SHP77 treated with DMSO at 0.1 percent for 48 hours (cell line): Measurements from ENCODE around the gene KDM6B.
"Not testable (repeated sequence)": the region's sequence is repeated elsewhere in the genome, so short reads cannot be mapped to it uniquely, and the experiment has no call there.

Experiments used
- DNase-seq: peaks from one replicate; lab custom pipeline; 2025; lab: John Stamatoyannopoulos, UW

KDM6B gene

DNA sequence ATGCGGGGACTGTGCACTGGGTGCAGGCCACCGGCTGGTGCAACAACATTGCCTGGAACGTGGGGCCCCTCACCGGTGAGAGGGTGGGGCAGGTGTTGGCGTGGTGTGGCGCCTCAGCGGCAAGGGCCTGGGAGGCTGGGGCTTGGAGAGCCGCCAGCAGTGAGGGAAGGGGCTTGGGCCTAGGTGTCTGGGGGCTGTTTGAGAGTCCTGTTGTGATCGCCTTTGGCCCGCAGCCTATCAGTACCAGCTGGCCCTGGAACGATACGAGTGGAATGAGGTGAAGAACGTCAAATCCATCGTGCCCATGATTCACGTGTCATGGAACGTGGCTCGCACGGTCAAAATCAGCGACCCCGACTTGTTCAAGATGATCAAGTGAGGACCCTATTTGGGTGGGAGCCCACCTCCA, 18.2 kb downstream of the KDM6B start:
- DNase-seq: no peak

DNA sequence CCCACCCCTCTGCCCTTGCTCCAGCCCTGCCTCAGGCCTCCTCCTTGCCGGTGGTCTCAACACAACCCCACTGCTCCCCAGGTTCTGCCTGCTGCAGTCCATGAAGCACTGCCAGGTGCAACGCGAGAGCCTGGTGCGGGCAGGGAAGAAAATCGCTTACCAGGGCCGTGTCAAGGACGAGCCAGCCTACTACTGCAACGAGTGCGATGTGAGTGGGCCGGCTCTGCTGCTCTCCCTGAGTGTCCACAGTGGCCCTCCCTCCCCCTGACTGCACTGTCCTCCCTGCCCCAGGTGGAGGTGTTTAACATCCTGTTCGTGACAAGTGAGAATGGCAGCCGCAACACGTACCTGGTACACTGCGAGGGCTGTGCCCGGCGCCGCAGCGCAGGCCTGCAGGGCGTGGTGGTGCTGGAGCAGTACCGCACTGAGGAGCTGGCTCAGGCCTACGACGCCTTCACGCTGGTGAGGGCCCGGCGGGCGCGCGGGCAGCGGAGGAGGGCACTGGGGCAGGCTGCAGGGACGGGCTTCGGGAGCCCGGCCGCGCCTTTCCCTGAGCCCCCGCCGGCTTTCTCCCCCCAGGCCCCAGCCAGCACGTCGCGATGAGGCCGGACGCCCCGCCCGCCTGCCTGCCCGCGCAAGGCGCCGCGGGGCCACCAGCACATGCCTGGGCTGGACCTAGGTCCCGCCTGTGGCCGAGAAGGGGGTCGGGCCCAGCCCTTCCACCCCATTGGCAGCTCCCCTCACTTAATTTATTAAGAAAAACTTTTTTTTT, 19.1 kb downstream of the KDM6B start:
- DNase-seq: no peak

DNA sequence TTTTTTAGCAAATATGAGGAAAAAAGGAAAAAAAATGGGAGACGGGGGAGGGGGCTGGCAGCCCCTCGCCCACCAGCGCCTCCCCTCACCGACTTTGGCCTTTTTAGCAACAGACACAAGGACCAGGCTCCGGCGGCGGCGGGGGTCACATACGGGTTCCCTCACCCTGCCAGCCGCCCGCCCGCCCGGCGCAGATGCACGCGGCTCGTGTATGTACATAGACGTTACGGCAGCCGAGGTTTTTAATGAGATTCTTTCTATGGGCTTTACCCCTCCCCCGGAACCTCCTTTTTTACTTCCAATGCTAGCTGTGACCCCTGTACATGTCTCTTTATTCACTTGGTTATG, 19.6 kb downstream of the KDM6B start:
- no peak for DNase-seq

DNA sequence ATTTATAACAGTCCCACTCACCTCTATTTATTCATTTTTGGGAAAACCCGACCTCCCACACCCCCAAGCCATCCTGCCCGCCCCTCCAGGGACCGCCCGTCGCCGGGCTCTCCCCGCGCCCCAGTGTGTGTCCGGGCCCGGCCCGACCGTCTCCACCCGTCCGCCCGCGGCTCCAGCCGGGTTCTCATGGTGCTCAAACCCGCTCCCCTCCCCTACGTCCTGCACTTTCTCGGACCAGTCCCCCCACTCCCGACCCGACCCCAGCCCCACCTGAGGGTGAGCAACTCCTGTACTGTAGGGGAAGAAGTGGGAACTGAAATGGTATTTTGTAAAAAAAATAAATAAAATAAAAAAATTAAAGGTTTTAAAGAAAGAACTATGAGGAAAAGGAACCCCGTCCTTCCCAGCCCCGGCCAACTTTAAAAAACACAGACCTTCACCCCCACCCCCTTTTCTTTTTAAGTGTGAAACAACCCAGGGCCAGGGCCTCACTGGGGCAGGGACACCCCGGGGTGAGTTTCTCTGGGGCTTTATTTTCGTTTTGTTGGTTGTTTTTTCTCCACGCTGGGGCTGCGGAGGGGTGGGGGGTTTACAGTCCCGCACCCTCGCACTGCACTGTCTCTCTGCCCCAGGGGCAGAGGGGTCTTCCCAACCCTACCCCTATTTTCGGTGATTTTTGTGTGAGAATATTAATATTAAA, 20.2 kb downstream of the KDM6B start:
- DNase-seq: no peak

DNA sequence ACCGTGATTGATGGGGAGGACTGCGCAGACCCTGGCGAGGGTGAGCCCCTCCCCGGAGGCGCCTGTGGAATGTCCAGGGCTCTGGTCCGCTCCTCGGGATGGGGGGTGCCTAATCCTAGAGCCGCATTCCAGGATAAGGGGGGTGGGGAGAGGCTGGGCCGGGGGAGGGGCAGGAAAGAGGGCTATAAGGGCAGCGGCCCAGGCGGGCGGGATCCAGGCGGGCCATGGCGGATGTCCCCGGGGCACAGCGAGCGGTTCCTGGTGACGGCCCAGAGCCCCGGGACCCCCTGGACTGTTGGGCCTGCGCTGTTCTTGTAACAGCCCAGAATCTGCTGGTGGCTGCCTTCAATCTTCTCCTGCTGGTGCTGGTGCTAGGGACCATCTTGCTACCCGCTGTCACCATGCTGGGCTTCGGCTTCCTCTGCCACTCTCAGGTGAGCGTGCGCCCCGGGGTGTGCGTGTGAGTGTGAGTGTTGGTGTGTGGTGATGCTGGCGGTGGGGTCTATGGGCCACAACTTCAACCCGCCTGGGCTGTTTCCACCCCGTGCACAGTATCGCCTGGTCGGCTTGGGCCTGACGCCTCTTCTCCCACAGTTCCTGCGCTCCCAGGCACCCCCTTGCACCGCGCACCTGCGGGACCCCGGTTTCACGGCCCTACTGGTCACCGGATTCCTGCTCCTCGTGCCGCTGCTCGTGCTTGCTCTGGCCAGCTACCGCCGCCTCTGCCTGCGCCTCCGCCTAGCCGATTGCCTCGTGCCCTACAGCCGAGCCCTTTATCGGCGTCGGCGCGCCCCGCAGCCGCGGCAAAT, 21.0 kb downstream of the KDM6B start, which contains the start of gene TMEM88:
TMEM88 (plus strand) TSS at position 216 of the 809 bp plus-strand sequence; CDS start at position 225, 9 bp downstream.
- DNase-seq: no peak

DNA sequence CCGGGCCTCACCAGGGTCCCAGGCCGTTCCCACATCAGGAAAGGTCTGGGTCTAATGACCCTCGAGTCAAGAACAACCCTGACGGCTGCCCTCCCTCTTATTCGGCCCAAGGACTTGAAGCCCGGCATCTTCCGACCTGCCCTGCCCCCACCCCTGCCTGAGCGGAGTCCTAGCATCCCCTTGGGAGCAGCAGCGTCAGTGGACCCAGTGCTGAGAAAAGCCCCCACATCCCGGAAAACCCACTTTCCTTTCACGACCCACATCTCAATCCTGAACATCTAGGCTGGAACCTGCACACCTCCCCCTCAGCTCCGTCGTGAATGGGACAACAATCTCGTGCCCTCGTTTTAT, 21.6 kb downstream of the KDM6B start:
- DNase-seq: no peak

DNA sequence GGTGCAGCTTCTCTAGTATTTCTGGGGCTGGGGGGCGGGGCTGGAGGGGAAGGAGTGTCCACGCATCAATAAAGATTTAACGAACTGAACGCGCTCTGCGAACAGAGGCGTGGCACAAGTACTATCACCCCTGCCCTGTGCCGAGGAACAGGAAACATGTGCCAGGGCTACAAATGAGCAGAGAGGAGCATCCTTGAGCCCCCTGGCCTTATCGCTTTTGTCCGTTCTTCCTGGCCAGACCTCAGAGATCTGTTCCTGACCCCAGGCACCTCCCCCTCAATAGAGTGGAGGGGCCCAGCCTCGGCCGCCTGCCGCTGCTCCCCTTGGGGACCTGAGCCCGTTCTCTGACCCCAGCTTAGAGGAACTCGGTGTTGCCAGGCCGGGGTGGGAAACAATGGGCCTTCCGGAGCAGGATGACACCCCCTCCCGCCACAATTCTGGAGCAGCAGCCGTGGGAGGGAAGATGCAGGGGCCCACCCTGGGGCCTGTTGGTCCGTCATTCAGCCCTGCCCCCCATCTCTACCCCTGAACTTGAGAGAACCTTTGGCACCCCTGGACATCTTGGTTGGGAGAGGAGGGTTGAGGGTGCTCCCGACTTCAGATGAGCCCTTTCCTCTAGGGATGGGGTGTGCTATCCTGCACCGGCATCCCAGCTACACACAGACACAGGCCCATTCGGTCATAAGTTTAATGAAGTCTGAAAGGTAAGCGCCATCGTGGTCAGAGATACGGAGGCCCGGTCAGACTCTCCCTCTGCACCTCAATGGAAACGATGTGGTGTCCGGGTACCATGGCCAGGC, 22.2 kb downstream of the KDM6B start:
- no peak for DNase-seq

DNA sequence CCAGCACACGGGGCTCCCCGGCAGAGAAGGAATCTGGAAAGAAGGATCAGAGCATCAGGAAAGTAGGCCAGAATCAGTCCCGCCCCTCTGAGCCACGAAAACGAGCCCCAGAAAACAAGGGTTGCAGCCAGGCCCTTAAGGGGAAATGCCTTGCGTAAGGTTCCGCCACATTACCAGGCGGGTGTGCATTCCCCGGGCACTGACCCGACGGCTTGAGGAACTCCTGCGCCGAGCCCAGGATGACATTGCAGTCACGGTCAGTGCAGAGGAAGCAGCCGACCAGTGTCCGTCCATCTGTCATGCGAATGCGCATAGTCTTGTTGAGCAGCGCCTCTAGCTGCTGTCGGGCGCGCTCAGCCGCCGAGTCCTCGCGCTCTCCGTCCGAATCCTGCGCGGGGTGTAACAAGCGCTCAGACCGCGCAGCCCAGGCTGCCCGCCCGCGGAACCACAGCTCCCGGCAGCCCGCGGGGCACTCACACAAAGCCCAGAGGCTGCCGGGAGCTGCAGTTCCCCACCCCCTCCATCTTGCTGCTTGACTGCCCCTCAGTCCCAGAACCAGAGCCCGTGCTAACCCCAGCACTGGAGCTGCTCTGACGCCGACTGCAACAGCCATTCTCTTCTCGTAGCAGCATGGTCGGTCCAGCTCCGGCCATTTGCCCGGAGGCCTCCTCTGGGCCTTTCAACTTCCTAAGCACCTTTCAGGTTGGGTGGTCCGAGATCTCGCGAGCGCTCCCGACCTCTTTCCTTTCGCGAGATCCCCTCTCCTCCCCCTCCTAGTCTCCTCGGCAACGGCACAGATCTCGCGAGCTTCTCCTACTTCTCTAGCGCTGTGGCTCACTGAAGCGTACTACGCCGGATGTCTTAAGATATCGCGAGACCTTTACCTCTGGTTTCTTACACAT, 23.0 kb downstream of the KDM6B start, which contains the start of gene NAA38:
NAA38 (minus strand) TSS at position 749 of the 902 bp plus-strand sequence; CDS start at position 653, 96 bp downstream.
- peak; percentile 100 for DNase-seq

DNA sequence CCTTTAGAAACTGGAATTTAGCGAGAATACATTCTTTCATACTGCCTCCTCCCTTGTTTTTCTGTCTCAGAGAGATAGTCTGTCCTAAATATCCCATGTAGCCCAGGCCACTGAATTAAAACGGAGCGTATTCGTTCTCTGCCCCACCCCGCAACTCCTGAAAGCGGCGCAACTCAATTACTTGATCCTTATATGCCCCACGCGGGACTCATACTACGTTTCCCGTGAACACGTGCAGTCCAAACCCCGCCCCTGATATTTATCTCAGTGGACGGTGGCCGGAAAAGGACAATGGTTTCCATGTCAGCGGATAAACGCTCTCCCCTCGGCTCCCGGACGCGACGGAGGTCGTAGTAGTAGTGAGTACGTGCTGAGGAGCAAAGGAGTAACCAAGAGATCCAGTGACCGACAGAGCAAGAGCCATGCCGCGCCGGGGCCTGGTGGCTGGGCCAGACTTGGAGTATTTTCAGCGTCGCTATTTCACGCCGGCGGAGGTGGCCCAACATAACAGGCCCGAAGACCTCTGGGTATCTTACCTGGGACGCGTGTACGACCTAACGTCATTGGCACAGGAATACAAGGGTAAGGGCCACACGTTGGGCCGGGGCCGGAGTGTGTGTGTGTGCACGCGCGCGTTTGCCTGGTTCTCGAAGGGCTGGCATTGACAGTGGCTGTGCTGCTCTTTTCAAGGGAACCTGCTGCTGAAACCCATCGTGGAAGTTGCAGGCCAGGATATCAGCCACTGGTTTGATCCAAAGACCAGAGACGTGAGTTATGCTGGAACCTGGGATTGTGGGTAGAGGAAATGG, 23.9 kb downstream of the KDM6B start, which contains the start of gene CYB5D1:
CYB5D1 (plus strand) TSS at position 291 of the 809 bp plus-strand sequence; CDS start at position 423, 132 bp downstream.
- peak; percentile 99 for DNase-seq

DNA sequence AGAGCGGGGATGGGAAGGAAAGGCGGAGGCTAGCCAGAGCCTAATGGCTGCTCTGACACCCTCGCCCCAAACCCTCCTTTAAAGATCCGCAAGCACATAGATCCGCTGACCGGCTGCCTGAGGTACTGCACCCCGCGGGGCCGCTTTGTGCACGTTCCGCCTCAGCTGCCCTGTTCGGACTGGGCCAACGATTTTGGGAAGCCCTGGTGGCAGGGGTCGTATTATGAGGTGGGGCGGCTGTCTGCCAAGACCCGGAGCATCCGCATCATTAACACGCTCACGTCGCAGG, 24.4 kb downstream of the KDM6B start:
- DNase-seq: peak; percentile 53

DNA sequence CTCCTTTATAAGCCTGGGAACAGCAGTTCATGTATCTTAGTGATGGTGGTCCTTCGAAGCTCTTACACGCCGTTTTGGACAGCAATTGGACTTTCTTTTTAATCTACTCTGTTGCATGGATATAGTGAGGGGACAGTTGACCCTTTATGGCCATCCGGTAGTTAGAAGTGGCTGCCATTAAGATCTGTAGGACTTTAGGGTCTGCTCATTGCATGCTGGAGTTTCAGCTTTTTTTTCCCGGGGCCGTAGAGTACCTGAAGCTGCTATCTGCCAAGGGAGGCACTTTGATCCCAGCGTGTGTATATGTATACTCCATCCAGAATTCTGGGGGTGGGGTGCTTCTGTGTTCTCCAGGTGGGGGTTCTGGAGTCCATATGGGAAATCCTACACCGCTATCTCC, 25.0 kb downstream of the KDM6B start:
- DNase-seq: no peak

DNA sequence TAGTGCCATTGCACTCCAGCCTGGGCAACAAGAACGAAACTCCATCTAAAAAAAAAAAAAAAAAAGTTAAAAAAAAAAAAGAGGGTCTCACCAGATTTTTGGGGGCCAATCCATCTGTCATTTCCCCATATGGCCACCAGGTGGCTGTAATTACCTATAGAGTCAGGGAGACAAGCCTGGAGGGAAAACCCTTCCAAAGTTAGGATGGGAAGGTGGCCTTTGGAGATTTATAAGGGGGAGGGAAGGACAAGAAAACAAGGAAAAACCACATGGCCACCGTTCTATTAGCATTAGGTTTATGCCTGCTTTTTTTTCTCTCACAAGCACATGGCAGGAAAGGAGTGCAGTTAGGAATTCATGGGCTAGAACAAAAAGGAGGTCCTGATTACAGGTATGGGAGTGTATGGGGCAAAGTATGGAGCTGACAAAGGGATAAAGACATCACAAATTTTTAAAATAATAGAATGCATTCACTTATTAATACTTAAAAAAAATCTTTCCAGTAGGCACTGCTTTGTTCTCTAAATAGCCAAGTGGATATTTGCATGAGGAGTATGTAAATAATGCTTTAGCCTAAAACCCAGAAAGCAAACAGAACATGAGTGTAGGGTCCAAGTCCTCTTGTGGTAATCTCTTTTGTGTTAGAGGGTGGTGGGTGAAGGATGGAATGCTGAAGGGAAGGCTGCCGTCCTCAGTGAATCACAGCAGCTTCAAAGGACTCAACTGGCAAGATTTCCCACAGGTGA, 28.8 kb downstream of the KDM6B start:
- DNase-seq: peak; percentile 17

DNA sequence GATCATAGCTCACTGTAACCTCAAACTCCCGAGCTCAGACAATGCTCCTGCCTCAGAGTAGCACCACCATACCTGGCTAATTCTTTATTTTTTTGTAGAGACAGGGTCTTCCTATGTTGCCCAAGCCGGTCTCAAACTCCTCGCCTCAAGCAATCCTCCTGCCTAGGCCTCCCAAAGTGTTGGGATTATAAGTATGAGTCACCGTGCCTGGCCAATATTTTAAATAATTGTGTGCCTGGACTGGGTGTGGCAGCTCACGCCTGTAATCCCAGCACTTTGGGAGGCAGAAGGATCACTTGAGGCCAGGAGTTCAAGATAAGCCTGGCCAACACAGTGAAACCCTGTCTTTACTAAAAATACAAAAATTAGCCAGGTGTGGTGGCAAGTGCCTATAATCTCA, 30.4 kb downstream of the KDM6B start:
- DNase-seq: not testable (repeated sequence)

DNA sequence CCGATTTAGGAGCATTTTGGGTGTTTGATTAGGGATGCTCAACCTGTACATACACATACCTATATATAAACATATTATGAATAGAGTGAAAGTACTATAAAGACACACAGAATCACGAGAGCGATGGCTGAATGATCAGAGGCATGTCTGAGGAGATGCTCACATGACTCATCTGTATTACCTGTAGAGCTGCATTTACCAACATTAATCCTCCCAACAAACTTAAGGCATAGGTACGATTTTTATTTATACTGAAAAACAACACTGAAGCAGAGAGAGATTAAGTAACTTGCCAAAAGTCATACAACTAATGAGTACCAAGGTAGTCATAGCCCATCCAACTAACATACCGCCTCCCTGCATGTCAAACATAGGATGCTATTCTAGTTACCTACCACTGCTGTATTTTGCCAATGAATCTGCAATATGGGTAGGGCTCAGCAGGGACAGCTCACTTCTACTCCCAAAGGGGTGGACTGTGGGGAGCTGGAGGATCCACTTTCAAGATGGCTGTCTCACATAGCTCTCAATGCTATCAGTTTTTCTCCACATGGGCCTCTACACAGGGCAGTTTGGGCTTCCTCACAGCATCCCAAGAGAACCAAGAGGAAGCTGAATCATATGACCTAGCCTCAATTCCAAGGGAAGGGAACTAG, 31.1 kb downstream of the KDM6B start:
- no peak for DNase-seq

DNA sequence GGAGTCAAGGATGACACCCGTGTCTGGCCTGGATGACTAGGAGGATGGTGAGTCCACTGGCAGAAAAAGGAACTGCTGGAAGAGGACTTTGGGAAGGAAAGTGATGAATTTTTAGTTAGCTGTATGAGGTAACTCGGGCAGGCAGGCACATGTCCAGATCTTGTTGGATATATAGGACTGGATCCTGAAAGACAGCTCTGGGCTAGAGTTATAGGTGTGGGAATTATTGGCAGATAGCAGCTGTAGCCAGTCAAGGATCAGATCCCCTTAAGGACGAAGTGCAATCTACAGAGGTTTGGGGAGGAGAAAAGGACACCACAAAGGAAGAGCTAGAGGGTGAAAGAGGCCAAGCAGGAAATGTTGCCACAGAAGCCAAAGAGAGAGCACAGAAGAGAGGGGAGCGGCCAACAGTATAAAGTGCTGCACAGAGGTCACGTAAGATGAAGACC, 33.9 kb downstream of the KDM6B start:
- no peak for DNase-seq

DNA sequence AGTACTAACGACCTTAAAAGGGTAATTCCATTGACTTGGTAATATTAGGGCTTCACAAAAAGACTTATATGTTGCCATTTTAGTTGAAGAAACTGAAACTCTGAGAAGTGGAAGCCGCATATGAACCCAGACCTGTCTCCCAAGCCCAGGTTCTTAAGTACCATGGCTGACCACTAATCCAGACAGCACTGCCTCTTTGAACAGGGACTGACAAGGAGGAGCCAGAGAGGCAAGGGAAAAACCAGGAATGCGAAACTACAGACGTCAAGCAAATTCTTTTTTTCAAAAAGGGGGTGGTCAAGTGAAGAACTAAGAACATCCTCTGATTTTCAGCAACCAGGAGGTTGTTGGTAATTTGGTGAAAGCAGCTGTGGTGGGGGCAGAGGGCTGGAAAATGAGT, 39.0 kb downstream of the KDM6B start:
- no peak for DNase-seq

DNA sequence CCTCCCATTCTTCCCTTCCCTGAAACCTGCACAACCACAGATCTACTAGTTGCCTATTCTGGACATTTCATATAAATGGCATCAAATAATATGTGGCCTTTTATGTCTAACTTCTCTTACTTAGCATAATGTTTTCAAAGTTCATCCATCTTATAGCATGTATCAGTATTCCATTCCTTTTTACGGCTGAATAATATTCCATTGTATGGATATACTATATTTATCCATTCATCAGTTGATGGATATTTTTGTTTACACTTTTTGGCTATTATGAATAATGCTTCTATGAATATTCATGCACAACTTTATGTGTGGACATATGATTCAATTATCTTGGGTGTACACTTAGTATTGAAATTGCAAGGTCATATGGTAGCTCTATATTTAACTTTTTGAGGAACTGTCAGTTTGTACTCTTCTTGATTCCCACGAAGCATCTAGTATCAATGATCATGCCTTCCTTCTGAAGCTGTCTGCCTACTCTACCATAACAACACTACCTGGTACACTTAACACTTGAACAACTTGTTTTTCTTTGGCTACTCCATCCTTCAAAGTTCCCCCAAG, 41.9 kb downstream of the KDM6B start:
- DNase-seq: no peak

DNA sequence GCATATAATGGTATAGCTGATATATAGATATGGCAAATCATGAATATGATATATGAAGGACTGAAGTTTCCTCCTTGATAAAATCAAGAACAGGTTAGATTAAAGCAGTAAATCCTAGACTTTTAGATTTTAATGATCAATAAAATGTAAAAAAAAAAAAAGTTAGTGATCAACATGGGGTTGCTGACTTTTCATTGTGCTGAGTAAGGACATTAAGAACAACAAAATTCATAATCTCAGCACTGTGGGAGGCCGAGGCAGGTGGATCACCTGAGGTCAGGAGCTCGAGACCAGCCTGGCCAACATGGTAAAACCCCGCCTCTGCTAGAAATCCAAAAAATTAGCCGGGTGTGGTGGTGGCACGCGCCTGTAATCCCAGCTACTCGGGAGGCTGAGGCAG, 44.2 kb downstream of the KDM6B start:
- DNase-seq: no peak
